Activated CD8-positive, alpha-beta T cell treated with anti-CD3 and anti-CD28 coated beads for 36 hours (primary cell): Measurements from ENCODE around the gene FOXP2. TPM values are rescaled to one million over a fixed set of nuclear protein-coding genes. Genes with fewer than 3 reads are reported as not detected.
"Not testable (repeated sequence)": the region's sequence is repeated elsewhere in the genome, so short reads cannot be mapped to it uniquely, and the experiment has no call there.

Source experiments
- ATAC-seq: fragments of 200-7000 bp; cut with Tn5 transposase; one replicate; pipeline ENCODE4 v1.10.0; 2021; ENCODE audit warnings: mild to moderate bottlenecking, moderate library complexity
- CTCF ChIA-PET: fragments of 350-600 bp; sonication (Branson Sonifier 250); formaldehyde crosslinking; loops from one replicate; lab custom pipeline; 2021; ENCODE audit warnings: antibody characterized with exemption; lab: Charles Lee
- POLR2A ChIA-PET: fragments of 350-600 bp; sonication (Branson Sonifier 250); formaldehyde crosslinking; loops from one replicate; lab custom pipeline; 2021; ENCODE audit warnings: antibody characterized with exemption; lab: Charles Lee
- DNase-seq: peaks from one replicate; pipeline ENCODE4 v3.0.0-alpha.2; 2020
- H3K27ac Mint-ChIP-seq: one replicate; pipeline ENCODE4 v1.8.0; 2021; ENCODE audit warnings: mild to moderate bottlenecking, mixed read lengths
- H3K27me3 Mint-ChIP-seq: one replicate; pipeline ENCODE4 v1.8.0; 2021; ENCODE audit warnings: mixed read lengths
- H3K36me3 Mint-ChIP-seq: one replicate; pipeline ENCODE4 v1.8.0; 2021; ENCODE audit warnings: low read depth, mixed read lengths
- H3K4me1 Mint-ChIP-seq: one replicate; pipeline ENCODE4 v1.8.0; 2021; ENCODE audit warnings: low read depth, mixed read lengths
- H3K4me3 Mint-ChIP-seq: one replicate; pipeline ENCODE4 v1.8.0; 2021; ENCODE audit warnings: mild to moderate bottlenecking, moderate library complexity, mixed read lengths
- H3K9me3 Mint-ChIP-seq: one replicate; pipeline ENCODE4 v1.8.0; 2021; ENCODE audit warnings: mixed read lengths
- CTCF ChIP-seq: fragments of 200-600 bp; IDR thresholded peaks from one replicate; pipeline ENCODE4 v1.8.0; 2022; ENCODE audit warnings: antibody characterized with exemption, mild to moderate bottlenecking
- intact Hi-C: fragments of 100-400 bp; cut with micrococcal nuclease; formaldehyde crosslinking; loops from one replicate; pipeline ENCODE4 v1.10.0; 2022
- total RNA-seq, 2 experiments: library from RNA; stranded (reverse); gene quantifications; one replicate each; pipeline ENCODE4 v1.2.3, GENCODE V29; 2021

Gene FOXP2
- total RNA-seq, 2 experiments from 2014 or later: not detected

- CTCF ChIA-PET: no interaction called here
Measured at GRCh38 chr7:114508086-114508485, 93.5 kb downstream of the FOXP2 start.

GRCh38 chr7:114510824-114511223, 96.2 kb downstream of the FOXP2 start:
- POLR2A ChIA-PET, H3K27ac Mint-ChIP-seq, H3K9me3 Mint-ChIP-seq, H3K4me1 Mint-ChIP-seq, H3K36me3 Mint-ChIP-seq, H3K27me3 Mint-ChIP-seq, DNase-seq, ATAC-seq, intact Hi-C loops, H3K4me3 Mint-ChIP-seq, CTCF ChIA-PET: not testable (repeated sequence)

More at GRCh38 chr7:114508086-114508485, 93.5 kb downstream of the FOXP2 start:
- ATAC-seq (no peak), DNase-seq (no peak)
- intact Hi-C loops: no loop called here
- TF ChIP-seq CTCF: no peak
- H3K4me3 Mint-ChIP-seq: no peak overlapping the region
- H3K27ac Mint-ChIP-seq: no peak overlapping the region
- POLR2A ChIA-PET: no interaction called here
- H3K27me3 Mint-ChIP-seq: no peaks in the 10 kb centered on the region
- no peaks in the 10 kb centered on the region for H3K36me3 Mint-ChIP-seq
- H3K4me1 Mint-ChIP-seq: no peaks in the 10 kb centered on the region
- peaks cover 2% of the 10 kb centered on the region for H3K9me3 Mint-ChIP-seq

- CTCF ChIA-PET: no interaction called here
- POLR2A ChIA-PET: no interaction called here
- intact Hi-C loops: no loop called here
- H3K27ac Mint-ChIP-seq: no peak overlapping the region
- H3K9me3 Mint-ChIP-seq: no peaks in the 10 kb centered on the region
- no peaks in the 10 kb centered on the region for H3K4me1 Mint-ChIP-seq
- TF ChIP-seq CTCF: no peak
- no peak overlapping the region for H3K4me3 Mint-ChIP-seq
- no peak for ATAC-seq
- H3K27me3 Mint-ChIP-seq: no peaks in the 10 kb centered on the region
- no peak for DNase-seq
- no peaks in the 10 kb centered on the region for H3K36me3 Mint-ChIP-seq
Measured at GRCh38 chr7:114519240-114519639, 104.6 kb downstream of the FOXP2 start.

GRCh38 chr7:114522081-114522480, 107.5 kb downstream of the FOXP2 start:
- no peak for ATAC-seq
- ChIA-PET POLR2A (no interaction called here), CTCF (no interaction called here)
- TF ChIP-seq CTCF: no peak
- Mint-ChIP-seq H3K36me3 (no peaks in the 10 kb centered on the region), H3K27me3 (no peaks in the 10 kb centered on the region), H3K4me1 (no peaks in the 10 kb centered on the region), H3K27ac (no peak overlapping the region), H3K4me3 (no peak overlapping the region), H3K9me3 (no peaks in the 10 kb centered on the region)
- intact Hi-C loops: no loop called here
- no peak for DNase-seq

- DNase-seq: no peak
- H3K9me3 Mint-ChIP-seq: no peaks in the 10 kb centered on the region
- POLR2A ChIA-PET: no interaction called here
- no peak for ATAC-seq
- H3K36me3 Mint-ChIP-seq: no peaks in the 10 kb centered on the region
- H3K27me3 Mint-ChIP-seq: no peaks in the 10 kb centered on the region
- TF ChIP-seq CTCF: no peak
- H3K4me3 Mint-ChIP-seq: no peak overlapping the region
- intact Hi-C loops: no loop called here
- no peaks in the 10 kb centered on the region for H3K4me1 Mint-ChIP-seq
- CTCF ChIA-PET: no interaction called here
- H3K27ac Mint-ChIP-seq: no peak overlapping the region
Measured at GRCh38 chr7:114527589-114527988, 113.0 kb downstream of the FOXP2 start.

GRCh38 chr7:114530057-114530611, 115.5 kb downstream of the FOXP2 start:
- H3K36me3 Mint-ChIP-seq: no peaks in the 10 kb centered on the region
- H3K27me3 Mint-ChIP-seq: no peaks in the 10 kb centered on the region
- POLR2A ChIA-PET: no interaction called here
- no peaks in the 10 kb centered on the region for H3K4me1 Mint-ChIP-seq
- intact Hi-C loops: no loop called here
- no peak for TF ChIP-seq CTCF
- ATAC-seq: no peak
- no peak overlapping the region for H3K27ac Mint-ChIP-seq
- CTCF ChIA-PET: no interaction called here
- no peaks in the 10 kb centered on the region for H3K9me3 Mint-ChIP-seq
- H3K4me3 Mint-ChIP-seq: no peak overlapping the region
- no peak for DNase-seq
